GM10248 (cell line): Measurements from ENCODE around the gene ADAM10.
"Not testable (repeated sequence)": the region's sequence is repeated elsewhere in the genome, so short reads cannot be mapped to it uniquely, and the experiment has no call there.

Experiments used
- CTCF ChIA-PET: fragments of 300-600 bp; sonication (Branson Sonifier 250); formaldehyde crosslinking; extraction: SDS; loops from one replicate; lab custom pipeline; 2021; ENCODE audit warnings: antibody characterized with exemption; lab: Yijun Ruan, JAX
- POLR2A ChIA-PET: fragments of 350-650 bp; sonication (Branson Sonifier 250); formaldehyde crosslinking; extraction: SDS; loops from one replicate; lab custom pipeline; 2020; ENCODE audit warnings: antibody characterized with exemption; lab: Yijun Ruan, JAX
- DNase-seq: peaks from one replicate; pipeline ENCODE4 v3.0.0; 2012; ENCODE audit errors: extremely low spot score
- TF ChIP-seq, protein P1 (sequence below): IDR thresholded peaks from 2 replicates; pipeline ENCODE4 v1.5.1; 2012; ENCODE audit warnings: mild to moderate bottlenecking, low read depth; ENCODE audit errors: extremely low read depth, missing control alignments, control extremely low read depth

Gene ADAM10

DNA sequence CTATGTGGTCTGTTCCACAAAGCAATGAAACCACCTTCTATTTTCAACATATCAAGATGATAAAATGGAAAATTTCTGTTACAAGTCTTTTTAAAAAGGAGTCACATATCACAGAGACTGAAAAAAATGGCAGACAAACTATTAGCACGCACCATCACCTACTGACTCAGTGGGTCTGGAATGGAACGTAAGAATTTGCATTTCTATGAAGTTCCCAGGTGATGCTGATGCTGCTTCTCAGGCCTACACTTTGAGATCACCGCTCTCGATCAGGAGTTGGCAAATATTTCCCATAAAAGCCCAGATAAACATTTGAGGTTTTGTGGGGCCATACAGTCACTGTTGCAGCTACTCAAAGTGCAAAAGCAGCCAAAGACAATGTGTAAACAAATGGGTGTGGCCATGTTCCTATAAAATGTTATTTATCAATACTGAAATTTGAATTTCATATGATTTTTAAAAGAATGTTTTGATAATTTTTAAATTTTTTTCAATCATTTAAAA, 142.9 kb downstream of the ADAM10 start:
- CTCF ChIA-PET, result interaction anchor here (0.9 to 1.8 kb wide), 2 partner anchors 18 to 21 kb away, joined by 3 to 5 read pairs; no protein-coding TSS in a partner anchor
- DNase-seq, result no peak
- POLR2A ChIA-PET, result no interaction called here
- TF ChIP-seq, protein P1, sequence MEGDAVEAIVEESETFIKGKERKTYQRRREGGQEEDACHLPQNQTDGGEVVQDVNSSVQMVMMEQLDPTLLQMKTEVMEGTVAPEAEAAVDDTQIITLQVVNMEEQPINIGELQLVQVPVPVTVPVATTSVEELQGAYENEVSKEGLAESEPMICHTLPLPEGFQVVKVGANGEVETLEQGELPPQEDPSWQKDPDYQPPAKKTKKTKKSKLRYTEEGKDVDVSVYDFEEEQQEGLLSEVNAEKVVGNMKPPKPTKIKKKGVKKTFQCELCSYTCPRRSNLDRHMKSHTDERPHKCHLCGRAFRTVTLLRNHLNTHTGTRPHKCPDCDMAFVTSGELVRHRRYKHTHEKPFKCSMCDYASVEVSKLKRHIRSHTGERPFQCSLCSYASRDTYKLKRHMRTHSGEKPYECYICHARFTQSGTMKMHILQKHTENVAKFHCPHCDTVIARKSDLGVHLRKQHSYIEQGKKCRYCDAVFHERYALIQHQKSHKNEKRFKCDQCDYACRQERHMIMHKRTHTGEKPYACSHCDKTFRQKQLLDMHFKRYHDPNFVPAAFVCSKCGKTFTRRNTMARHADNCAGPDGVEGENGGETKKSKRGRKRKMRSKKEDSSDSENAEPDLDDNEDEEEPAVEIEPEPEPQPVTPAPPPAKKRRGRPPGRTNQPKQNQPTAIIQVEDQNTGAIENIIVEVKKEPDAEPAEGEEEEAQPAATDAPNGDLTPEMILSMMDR, result no peak

DNA sequence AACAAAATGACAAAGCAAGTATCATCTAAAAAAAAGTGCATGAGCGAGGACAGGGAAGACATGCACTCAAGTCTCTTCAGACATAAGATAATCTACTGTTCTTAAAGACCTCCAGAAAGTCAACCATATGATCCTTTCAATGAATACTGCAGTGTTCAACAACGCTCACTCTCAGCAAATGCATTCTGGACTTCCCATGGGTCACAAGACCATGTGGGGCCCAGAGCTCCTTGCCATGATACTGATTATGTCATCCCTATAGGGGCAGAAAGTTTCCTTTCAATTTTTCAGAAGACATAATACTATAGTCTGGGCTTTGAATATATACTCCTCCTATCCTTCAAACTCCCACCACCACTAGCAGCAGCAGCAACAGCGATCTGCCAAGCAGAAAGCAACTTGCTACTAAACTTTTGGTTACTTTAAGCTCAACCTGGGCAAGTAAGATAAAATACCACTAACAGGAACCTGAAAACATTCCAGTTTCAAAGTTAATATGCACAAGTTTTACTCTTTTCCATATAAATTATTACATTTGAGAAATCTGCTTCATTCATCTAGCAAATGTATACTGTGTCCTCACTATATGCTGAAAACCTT, 143.5 kb downstream of the ADAM10 start:
- TF ChIP-seq, protein P1, result no peak
- POLR2A ChIA-PET, result no interaction called here
- CTCF ChIA-PET, result interaction anchor here (0.9 to 1.8 kb wide), 3 partner anchors 17 to 32 kb away, joined by 3 to 5 read pairs (median 3); no protein-coding TSS in a partner anchor
- DNase-seq, result no peak

DNA sequence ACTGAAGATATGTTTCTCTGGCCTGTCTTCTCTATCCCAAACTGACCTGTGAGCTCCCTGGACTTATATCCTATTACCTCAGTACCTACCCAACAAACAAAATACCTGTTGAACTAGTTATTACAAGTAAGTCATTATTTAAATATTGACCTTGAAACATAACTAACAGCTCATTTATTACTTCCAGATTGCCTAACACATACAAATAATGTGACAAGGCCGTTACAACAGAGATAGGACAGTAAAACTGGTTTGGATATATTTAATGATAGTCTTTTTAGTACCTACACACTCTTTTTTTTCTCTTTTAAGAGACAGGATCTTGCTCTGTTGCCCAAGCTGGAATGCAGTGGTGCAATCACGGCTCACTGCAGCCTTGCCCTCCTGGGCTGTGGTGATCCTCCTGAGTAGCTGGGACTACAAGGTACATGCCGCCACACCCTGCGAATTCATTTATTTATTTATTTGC, 145.0 kb downstream of the ADAM10 start:
- CTCF ChIA-PET, result interaction anchor here (0.7 to 1.8 kb wide), 5 partner anchors 9 to 184 kb away, joined by 3 to 5 read pairs (median 3); no protein-coding TSS in a partner anchor
- DNase-seq, result no peak
- POLR2A ChIA-PET, result no interaction called here
- TF ChIP-seq, protein P1, result no peak

DNA sequence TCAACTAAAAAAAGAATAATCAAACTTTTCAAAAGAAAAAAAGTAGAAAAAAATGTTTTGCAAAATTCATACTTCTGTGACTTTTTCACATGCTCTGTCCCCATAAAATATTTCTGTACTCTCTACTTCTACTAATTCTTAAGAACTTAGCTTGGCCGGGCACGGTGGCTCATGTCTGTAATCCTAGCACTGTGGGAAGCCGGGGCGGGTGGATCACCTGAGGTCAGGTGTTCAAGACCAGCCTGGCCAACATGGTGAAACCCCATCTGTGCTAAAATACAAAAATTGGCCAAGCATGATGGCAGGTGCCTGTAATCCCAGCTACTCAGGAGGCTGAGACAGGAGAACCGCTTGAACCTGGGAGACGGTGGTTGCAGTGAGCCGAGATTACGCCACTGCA, 145.6 kb downstream of the ADAM10 start:
- CTCF ChIA-PET, result interaction anchor here (1.6 kb wide), 1 partner anchor 10 kb away, joined by 5 read pairs; no protein-coding TSS in a partner anchor
- POLR2A ChIA-PET, DNase-seq: not testable (repeated sequence)

DNA sequence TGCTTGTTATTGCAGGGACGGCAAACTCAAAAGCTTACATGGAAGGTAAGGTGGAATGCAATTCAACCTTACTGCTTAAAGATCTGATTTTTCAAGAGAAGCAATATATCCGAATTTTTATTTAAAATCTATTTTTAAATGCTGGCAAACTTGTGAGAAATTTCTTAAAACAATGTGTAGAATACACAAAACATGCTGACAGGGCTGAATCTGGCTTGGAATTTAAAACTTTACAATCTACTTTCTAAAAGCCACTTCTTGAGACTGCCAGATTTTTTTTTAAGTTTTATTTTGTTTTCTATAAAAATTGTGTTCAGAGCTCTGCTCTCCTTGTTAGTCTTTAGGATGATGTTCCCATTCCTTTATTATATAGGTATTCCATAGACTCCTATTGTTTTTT, 146.7 kb downstream of the ADAM10 start:
- DNase-seq, result no peak
- TF ChIP-seq, protein P1, result no peak
- ChIA-PET POLR2A (no interaction called here), CTCF (no interaction called here)

DNA sequence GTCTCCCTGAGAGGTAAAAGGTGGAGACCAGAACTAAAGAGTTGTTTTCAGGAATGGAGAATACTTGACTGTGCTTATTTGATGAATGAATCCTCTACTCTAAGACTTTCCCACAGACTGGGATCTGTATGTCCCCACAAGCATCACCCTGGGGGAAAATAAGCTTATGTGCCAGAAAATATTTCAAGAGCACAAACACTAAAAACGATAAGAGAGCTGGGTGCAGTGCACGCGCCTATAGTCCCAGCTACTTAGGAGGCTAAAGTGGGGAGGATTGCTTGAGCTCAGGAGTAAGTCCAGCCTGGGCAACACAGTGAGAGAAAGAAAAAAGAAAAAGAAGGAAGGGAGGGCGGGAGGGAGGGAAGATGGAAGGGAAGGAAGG, 150.7 kb downstream of the ADAM10 start:
- TF ChIP-seq, protein P1, result no peak
- ChIA-PET CTCF (interaction anchor here (1.1 to 1.4 kb wide), 2 partner anchors 9 to 25 kb away, joined by 3 to 4 read pairs; no protein-coding TSS in a partner anchor), POLR2A (interaction anchor here (0.7 kb wide), 1 partner anchor 34 kb away, joined by 3 read pairs; no protein-coding TSS in a partner anchor)
- DNase-seq, result no peak
